Suprapubic skin (tissue), 4 donors: ENCODE results near the gene FAM118A.

Source experiments
- EP300 ChIP-seq: sonication (generic); formaldehyde crosslinking; IDR thresholded peaks from one replicate; pipeline ENCODE4 v1.6.1; 2017; ENCODE audit warnings: antibody characterized with exemption
- POLR2A ChIP-seq, 2 donors: fragments of 450-650 bp; IDR thresholded peaks; one replicate each; pipeline ENCODE4 v1.6.1; 2017; ENCODE audit warnings: antibody characterized with exemption in 2 of 2, mild to moderate bottlenecking in 2 of 2, moderate library complexity in 2 of 2
- POLR2AphosphoS5 ChIP-seq, 3 donors: sonication (generic); formaldehyde crosslinking; IDR thresholded peaks; one replicate each; pipeline ENCODE4 v1.6.1; 2017; ENCODE audit warnings: antibody characterized with exemption in 3 of 3
- TF ChIP-seq, protein P1 (sequence below), 2 donors: fragments of 200-600 bp in 1 of 2; fragments of 450-650 bp in 1 of 2; sonication (generic) in 1 of 2; IDR thresholded peaks; one replicate each; pipeline ENCODE4 v1.5.1; 2016 to 2019; ENCODE audit warnings: antibody characterized with exemption in 2 of 2, mild to moderate bottlenecking in 1 of 2, moderate library complexity in 1 of 2

DNA sequence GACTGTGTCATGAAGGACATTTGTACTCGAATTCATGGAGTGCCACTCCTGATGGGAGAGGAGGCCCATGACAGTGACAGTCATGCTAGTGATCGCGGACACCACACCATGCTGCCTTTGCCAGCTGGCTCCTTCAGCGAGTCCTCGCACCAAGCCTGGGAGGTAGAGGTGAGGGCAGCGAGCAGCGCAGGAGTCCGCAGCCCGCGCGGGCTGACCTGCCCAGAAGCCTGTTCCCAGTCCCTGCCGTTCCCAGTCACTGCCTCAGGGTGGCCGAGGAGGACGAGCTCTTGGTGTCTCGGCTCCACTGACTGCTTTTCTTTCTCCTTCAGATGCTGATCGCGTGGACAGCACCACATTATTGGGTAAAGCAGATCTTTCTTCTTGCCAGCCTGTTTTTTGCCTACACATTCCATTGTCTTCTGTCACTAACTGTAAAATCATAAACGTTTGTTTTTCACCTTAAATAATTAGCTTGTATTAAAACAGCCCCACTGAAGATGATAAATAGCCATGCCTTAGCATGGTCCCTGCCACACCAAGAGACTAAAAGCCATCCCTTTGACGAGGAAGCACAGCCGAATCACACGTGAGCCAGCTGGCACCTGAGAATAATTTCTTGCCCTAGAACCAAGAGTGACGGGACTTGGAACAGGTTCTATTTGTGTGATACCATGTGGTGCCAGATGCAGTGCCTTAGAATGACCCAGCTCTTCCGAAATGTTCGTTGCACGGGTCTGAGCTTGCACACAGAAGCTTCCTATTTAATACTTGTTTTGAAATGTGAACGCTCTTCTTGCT lies 25.5 kb downstream of the FAM118A start:
- TF ChIP-seq, protein P1, sequence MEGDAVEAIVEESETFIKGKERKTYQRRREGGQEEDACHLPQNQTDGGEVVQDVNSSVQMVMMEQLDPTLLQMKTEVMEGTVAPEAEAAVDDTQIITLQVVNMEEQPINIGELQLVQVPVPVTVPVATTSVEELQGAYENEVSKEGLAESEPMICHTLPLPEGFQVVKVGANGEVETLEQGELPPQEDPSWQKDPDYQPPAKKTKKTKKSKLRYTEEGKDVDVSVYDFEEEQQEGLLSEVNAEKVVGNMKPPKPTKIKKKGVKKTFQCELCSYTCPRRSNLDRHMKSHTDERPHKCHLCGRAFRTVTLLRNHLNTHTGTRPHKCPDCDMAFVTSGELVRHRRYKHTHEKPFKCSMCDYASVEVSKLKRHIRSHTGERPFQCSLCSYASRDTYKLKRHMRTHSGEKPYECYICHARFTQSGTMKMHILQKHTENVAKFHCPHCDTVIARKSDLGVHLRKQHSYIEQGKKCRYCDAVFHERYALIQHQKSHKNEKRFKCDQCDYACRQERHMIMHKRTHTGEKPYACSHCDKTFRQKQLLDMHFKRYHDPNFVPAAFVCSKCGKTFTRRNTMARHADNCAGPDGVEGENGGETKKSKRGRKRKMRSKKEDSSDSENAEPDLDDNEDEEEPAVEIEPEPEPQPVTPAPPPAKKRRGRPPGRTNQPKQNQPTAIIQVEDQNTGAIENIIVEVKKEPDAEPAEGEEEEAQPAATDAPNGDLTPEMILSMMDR (IDR thresholded peaks at IDR 0.05): peak in 1 of 2 donors; percentile 9
- TF ChIP-seq POLR2A (IDR thresholded peaks at IDR 0.05) (no peak), POLR2AphosphoS5 (IDR thresholded peaks at IDR 0.05) (no peak), EP300 (no peak)
